Measurements from ENCODE around the gene GPC2.
"Not testable (repeated sequence)": the region's sequence is repeated elsewhere in the genome, so short reads cannot be mapped to it uniquely, and the experiment has no call there.

Gene GPC2

GRCh38 chr7:100153708-100154535 is 23.3 kb downstream of the GPC2 start:
- H3K4me3 ChIP-seq (replicated peaks; ENCODE audit: low read depth, low read length) = no peak overlapping the region
- no peak for TF ChIP-seq CTCF (IDR thresholded peaks at IDR 0.05; ENCODE audit: low read depth, low read length, missing control alignments)
- DNase-seq (ENCODE audit: extremely low read depth, low read depth) = no peak

GRCh38 chr7:100152937-100153666 is 24.1 kb downstream of the GPC2 start:
- no peak for TF ChIP-seq CTCF (IDR thresholded peaks at IDR 0.05; ENCODE audit: low read depth, low read length, missing control alignments)
- no peak overlapping the region for H3K4me3 ChIP-seq (replicated peaks; ENCODE audit: low read depth, low read length)
- no peak for DNase-seq (ENCODE audit: extremely low read depth, low read depth)

- no peak for TF ChIP-seq CTCF (IDR thresholded peaks at IDR 0.05; ENCODE audit: low read depth, low read length, missing control alignments)
- no peak for DNase-seq (ENCODE audit: extremely low read depth, low read depth)
- H3K4me3 ChIP-seq (replicated peaks; ENCODE audit: low read depth, low read length) = no peak overlapping the region
Measured at GRCh38 chr7:100152404-100152803, 24.8 kb downstream of the GPC2 start.

- DNase-seq (ENCODE audit: extremely low read depth, low read depth) = peak; percentile 99
Measured at GRCh38 chr7:100148559-100149328, 28.4 kb downstream of the GPC2 start, which contains the start of gene LAMTOR4. LAMTOR4 (plus strand) TSS chr7:100148918; CDS start chr7:100148973, 55 bp downstream.

GRCh38 chr7:100148225-100148558 is 29.0 kb downstream of the GPC2 start:
- TF ChIP-seq CTCF (IDR thresholded peaks at IDR 0.05; ENCODE audit: low read depth, low read length, missing control alignments) = no peak
- H3K4me3 ChIP-seq (replicated peaks; ENCODE audit: low read depth, low read length) = peak overlapping the region; percentile 95
- no peak for DNase-seq (ENCODE audit: extremely low read depth, low read depth)

More at GRCh38 chr7:100148559-100149328, 28.4 kb downstream of the GPC2 start, which contains the start of gene LAMTOR4:
- no peak for TF ChIP-seq CTCF (IDR thresholded peaks at IDR 0.05; ENCODE audit: low read depth, low read length, missing control alignments)
- peak within 1 kb of the TSS; percentile 95 for H3K4me3 ChIP-seq (replicated peaks; ENCODE audit: low read depth, low read length)

GRCh38 chr7:100147278-100147677 is 29.9 kb downstream of the GPC2 start:
- DNase-seq (ENCODE audit: extremely low read depth, low read depth) = no peak
- H3K4me3 ChIP-seq (replicated peaks; ENCODE audit: low read depth, low read length) = no peak overlapping the region
- TF ChIP-seq CTCF (IDR thresholded peaks at IDR 0.05; ENCODE audit: low read depth, low read length, missing control alignments) = no peak

- not testable (repeated sequence) for H3K4me3 ChIP-seq (replicated peaks; ENCODE audit: low read depth, low read length); DNase-seq (ENCODE audit: extremely low read depth, low read depth)
Measured at GRCh38 chr7:100146350-100146749, 30.8 kb downstream of the GPC2 start.
